Measurements from ENCODE around the gene ESYT2.
A peak's percentile ranks its signal among the peaks of the same experiment; 100 is the strongest.

ESYT2 gene

DNA sequence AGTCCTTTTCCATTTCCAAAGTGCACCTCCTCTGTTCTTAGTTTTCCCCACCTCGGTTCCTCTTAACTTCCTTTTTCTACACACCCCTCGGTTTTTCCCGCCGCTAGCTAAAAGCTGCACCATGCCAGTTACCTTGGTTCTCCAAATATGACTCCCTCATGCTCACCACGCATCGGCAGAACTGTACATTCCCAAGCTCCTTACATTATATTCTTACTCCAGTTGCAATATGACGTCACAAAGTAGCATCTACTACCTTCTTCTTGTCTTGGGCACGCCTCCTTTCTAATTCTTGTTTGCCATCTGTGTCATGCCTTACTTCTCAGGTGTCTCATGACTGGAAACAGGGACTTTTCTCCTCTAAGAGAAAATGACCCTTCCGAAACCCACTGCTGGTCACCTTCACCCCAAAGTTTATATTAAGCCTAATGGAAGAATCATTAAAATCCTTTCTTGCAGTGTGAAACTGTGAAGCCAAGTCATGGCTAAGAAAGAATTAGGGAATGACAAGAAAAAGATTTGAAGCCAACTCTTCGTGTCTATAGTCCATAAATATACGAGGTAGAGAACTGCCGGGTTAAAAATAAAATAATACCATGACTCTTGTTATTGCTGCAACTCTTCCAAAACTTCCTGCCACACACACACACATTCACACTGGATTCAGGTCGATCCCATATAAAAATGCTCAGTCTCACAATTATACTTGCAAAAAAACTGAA is 1.7 kb downstream of the ESYT2 start:
- no peaks in the 10 kb centered on the region for H3K9me3 ChIP-seq (ENCODE audit: control extremely low read depth in 1 of 5, control insufficient read depth in 4 of 5, insufficient read depth in 2 of 5, low read depth in 1 of 5, low read length in 4 of 5)
- ChIA-PET POLR2A (no interaction called here), CTCF (interaction anchor here (0.6 to 2.1 kb wide), 7 partner anchors 9 to 1876 kb away, joined by 3 to 8 read pairs (median 3); no protein-coding TSS in a partner anchor)
- DNase-seq = peak; percentile 36 to 62 (median 56)
- peak overlapping the region; percentile 85 to 93 for H3K27ac ChIP-seq (ENCODE audit: insufficient read depth in 1 of 2, low read depth in 1 of 2, low read length in 2 of 2, poor library complexity in 1 of 2, severe bottlenecking in 2 of 2)
- peaks cover 0 to 7% (median 0%) of the 10 kb centered on the region in 4 experiments for H3K36me3 ChIP-seq (ENCODE audit: control insufficient read depth in 4 of 4, insufficient read depth in 4 of 4, low read length in 3 of 4)
- WGBS (ENCODE audit: insufficient coverage) = 5% methylated on average over 9 of the region's 13 CpGs
- H3K4me3 ChIP-seq (ENCODE audit: control insufficient read depth in 1 of 7, extremely low read depth in 1 of 7, insufficient read depth in 4 of 7, low read depth in 2 of 7, low read length in 6 of 7) = peak overlapping the region in 6 of 7 experiments; percentile 84 to 92 (median 90)
- H3K4me1 ChIP-seq (ENCODE audit: control extremely low read depth in 1 of 4, control insufficient read depth in 4 of 4, insufficient read depth in 4 of 4, low read length in 3 of 4) = peaks cover 23 to 63% (median 55%) of the 10 kb centered on the region in 4 experiments
- H3K27me3 ChIP-seq (replicated peaks in 2 of 5; ENCODE audit: control insufficient read depth in 4 of 5, insufficient read depth in 5 of 5, low read length in 4 of 5) = no peaks in the 10 kb centered on the region

DNA sequence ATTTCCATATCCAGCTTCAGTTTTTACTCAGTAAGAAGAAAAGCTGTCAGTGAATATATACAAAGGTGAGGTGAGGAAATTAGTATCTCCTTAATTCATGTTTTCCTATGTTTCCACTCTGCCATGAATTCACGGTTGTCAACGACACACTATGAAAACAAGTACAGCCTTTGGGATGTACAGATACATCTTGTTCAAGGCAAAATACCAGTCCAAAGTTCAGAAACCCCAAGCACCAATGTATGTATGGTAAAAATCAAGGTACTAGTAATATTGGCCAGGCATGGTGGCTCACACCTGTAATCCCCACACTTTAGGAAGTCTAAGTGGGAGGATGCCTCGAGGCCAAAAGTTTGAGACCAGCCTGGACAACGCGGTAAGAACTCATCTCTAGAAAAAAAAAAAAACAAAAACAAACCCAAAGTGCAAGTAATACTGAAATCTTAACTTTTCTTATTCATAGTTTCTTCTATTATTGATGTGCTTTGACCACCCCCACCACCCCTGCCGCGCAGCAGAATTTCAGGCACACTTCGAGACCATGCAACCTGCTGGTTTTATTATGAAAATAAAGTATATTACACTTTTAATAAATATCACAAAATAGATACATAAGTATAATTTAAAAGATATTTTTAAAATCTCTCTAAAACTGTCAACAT is 3.5 kb downstream of the ESYT2 start:
- Histone ChIP-seq H3K27me3 (replicated peaks in 2 of 5; ENCODE audit: control insufficient read depth in 4 of 5, insufficient read depth in 5 of 5, low read length in 4 of 5) (no peaks in the 10 kb centered on the region), H3K27ac (ENCODE audit: insufficient read depth in 1 of 2, low read depth in 1 of 2, low read length in 2 of 2, poor library complexity in 1 of 2, severe bottlenecking in 2 of 2) (peak overlapping the region in 1 of 2 experiments; percentile 99), H3K4me3 (ENCODE audit: control insufficient read depth in 1 of 7, extremely low read depth in 1 of 7, insufficient read depth in 4 of 7, low read depth in 2 of 7, low read length in 6 of 7) (peak overlapping the region in 1 of 7 experiments; percentile 26), H3K9me3 (ENCODE audit: control extremely low read depth in 1 of 5, control insufficient read depth in 4 of 5, insufficient read depth in 2 of 5, low read depth in 1 of 5, low read length in 4 of 5) (no peaks in the 10 kb centered on the region), H3K36me3 (ENCODE audit: control insufficient read depth in 4 of 4, insufficient read depth in 4 of 4, low read length in 3 of 4) (peaks cover 0 to 7% (median 0%) of the 10 kb centered on the region in 4 experiments), H3K4me1 (ENCODE audit: control extremely low read depth in 1 of 4, control insufficient read depth in 4 of 4, insufficient read depth in 4 of 4, low read length in 3 of 4) (peaks cover 40 to 74% (median 68%) of the 10 kb centered on the region in 4 experiments)
- DNase-seq = no peak
- 80% methylated on average over 1 of the region's 8 CpGs for WGBS (ENCODE audit: insufficient coverage)
- ChIA-PET CTCF (interaction anchor here (1.1 to 2.4 kb wide), 4 partner anchors 10 to 47 kb away, joined by 3 to 12 read pairs (median 3); no protein-coding TSS in a partner anchor), POLR2A (interaction anchor here (0.6 kb wide), 1 partner anchor 24 kb away, joined by 4 read pairs; no protein-coding TSS in a partner anchor)

DNA sequence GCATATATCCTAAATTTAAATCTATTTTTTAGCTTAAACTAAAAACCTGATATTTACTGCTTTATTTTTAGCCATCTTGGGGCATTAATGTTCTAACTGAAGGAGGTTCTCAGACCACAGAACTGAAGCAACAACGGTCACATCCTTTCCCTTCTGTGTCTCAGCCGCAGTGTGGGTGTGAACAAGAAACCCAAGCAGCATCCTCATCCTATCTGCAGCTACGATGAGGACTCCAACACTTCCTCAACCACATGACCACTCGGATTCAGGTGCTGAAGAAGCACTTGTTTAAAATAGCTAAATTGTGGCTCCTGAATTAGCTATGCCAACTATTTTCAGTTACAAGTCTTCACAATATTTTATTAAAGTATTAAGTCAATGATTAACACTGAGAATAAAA is 5.3 kb downstream of the ESYT2 start:
- H3K27ac ChIP-seq (ENCODE audit: insufficient read depth in 1 of 2, low read depth in 1 of 2, low read length in 2 of 2, poor library complexity in 1 of 2, severe bottlenecking in 2 of 2) = peak overlapping the region; percentile 77 to 99
- peaks cover 44 to 81% (median 73%) of the 10 kb centered on the region in 4 experiments for H3K4me1 ChIP-seq (ENCODE audit: control extremely low read depth in 1 of 4, control insufficient read depth in 4 of 4, insufficient read depth in 4 of 4, low read length in 3 of 4)
- WGBS (ENCODE audit: insufficient coverage) = 0% methylated on average over 1 of the region's 4 CpGs

DNA sequence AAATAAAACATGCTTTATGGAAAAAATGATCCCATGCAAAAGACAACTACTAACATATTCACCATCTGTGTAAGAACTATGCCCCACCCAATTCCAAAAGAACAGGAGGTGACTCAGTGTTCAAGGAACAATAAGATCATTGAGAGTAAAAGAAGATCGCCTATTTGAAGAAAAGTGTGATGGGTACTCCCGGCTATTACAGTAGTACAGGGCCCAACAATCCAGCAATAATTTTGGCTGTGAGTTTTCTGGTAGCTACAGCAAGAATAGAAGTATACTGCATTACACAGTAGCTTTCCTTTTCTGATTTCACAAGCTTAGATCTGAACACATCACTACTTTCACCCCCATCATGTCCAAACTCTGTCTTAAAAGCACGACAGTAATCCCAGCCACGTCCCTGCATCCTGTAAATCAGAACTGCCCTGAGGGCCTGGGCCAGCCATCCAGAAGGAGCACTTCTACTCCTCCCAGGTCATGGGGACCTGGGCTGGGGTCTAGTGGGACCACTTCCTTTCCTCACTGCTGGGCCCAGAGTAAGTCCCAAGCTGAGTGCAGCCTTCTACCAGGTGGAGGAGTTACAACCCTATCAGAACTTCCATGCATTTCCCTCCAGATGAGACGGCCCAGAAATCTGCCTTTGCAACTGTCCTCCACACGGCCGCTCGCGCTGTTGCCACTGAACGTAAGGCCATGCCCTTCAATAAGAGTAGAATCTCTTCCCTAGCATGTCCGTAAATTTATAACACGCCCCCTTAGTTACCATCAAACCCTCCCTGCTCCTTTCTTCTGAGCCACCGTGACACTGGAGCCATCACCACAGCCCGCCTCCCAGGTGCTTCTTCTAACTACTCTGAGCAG is 7.9 kb downstream of the ESYT2 start:
- ChIA-PET CTCF (interaction anchor here (1.0 to 1.2 kb wide), 3 partner anchors 12 to 63 kb away, joined by 3 read pairs; no protein-coding TSS in a partner anchor), POLR2A (no interaction called here)
- Histone ChIP-seq H3K4me3 (ENCODE audit: control insufficient read depth in 1 of 7, extremely low read depth in 1 of 7, insufficient read depth in 4 of 7, low read depth in 2 of 7, low read length in 6 of 7) (peak overlapping the region in 3 of 7 experiments; percentile 46 to 58 (median 56)), H3K9me3 (ENCODE audit: control extremely low read depth in 1 of 5, control insufficient read depth in 4 of 5, insufficient read depth in 2 of 5, low read depth in 1 of 5, low read length in 4 of 5) (no peaks in the 10 kb centered on the region), H3K36me3 (ENCODE audit: control insufficient read depth in 4 of 4, insufficient read depth in 4 of 4, low read length in 3 of 4) (peaks cover 0 to 5% (median 0%) of the 10 kb centered on the region in 4 experiments), H3K27ac (ENCODE audit: insufficient read depth in 1 of 2, low read depth in 1 of 2, low read length in 2 of 2, poor library complexity in 1 of 2, severe bottlenecking in 2 of 2) (peak overlapping the region; percentile 59 to 99), H3K27me3 (replicated peaks in 2 of 5; ENCODE audit: control insufficient read depth in 4 of 5, insufficient read depth in 5 of 5, low read length in 4 of 5) (no peaks in the 10 kb centered on the region), H3K4me1 (ENCODE audit: control extremely low read depth in 1 of 4, control insufficient read depth in 4 of 4, insufficient read depth in 4 of 4, low read length in 3 of 4) (peaks cover 47 to 96% (median 87%) of the 10 kb centered on the region in 4 experiments)
- peak in 1 of 3 donors; percentile 42 for DNase-seq
- WGBS (ENCODE audit: insufficient coverage) = 62% methylated on average over 10 of the region's 14 CpGs

More for the DNA sequence above, 5.3 kb downstream of the ESYT2 start:
- CTCF ChIA-PET = interaction anchor here (0.8 to 2.4 kb wide), 6 partner anchors 9 to 39 kb away, joined by 3 to 12 read pairs (median 3); no protein-coding TSS in a partner anchor
- POLR2A ChIA-PET = interaction anchor here (0.9 to 1.0 kb wide), 3 partner anchors 13 to 18 kb away, joined by 3 read pairs; no protein-coding TSS in a partner anchor
- Histone ChIP-seq H3K9me3 (ENCODE audit: control extremely low read depth in 1 of 5, control insufficient read depth in 4 of 5, insufficient read depth in 2 of 5, low read depth in 1 of 5, low read length in 4 of 5) (no peaks in the 10 kb centered on the region), H3K27me3 (replicated peaks in 2 of 5; ENCODE audit: control insufficient read depth in 4 of 5, insufficient read depth in 5 of 5, low read length in 4 of 5) (no peaks in the 10 kb centered on the region), H3K4me3 (ENCODE audit: control insufficient read depth in 1 of 7, extremely low read depth in 1 of 7, insufficient read depth in 4 of 7, low read depth in 2 of 7, low read length in 6 of 7) (peak overlapping the region in 6 of 7 experiments; percentile 3 to 48 (median 16)), H3K36me3 (ENCODE audit: control insufficient read depth in 4 of 4, insufficient read depth in 4 of 4, low read length in 3 of 4) (peaks cover 0 to 7% (median 0%) of the 10 kb centered on the region in 4 experiments)
- DNase-seq = peak; percentile 74 to 97 (median 95)

DNA sequence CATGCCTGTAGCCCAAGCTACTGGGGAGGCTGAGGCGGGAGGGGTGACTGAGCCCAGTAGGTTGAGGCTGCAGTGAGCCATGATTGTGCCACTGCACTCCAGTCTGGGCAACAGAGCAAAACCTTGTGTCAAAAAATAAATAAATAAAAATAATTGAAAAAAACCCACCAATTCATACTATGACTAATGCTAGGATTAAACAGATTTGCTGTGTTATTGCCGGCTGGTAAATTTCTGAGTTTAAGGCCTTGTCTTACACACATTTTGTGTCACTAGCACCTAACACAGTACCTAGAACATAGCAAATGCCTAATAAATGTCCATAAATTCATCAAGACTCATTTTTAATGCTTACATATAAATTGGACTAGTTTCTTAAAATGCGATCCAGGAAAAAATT is 8.7 kb downstream of the ESYT2 start:
- CTCF ChIA-PET = interaction anchor here (1.2 kb wide), 2 partner anchors 11 to 64 kb away, joined by 3 read pairs; no protein-coding TSS in a partner anchor
- WGBS (ENCODE audit: insufficient coverage) = no CpG with 5 or more reads among the region's 3 CpGs
- no peak for DNase-seq
- POLR2A ChIA-PET = no interaction called here
- no peaks in the 10 kb centered on the region for H3K9me3 ChIP-seq (ENCODE audit: control extremely low read depth in 1 of 5, control insufficient read depth in 4 of 5, insufficient read depth in 2 of 5, low read depth in 1 of 5, low read length in 4 of 5)
- H3K27me3 ChIP-seq (replicated peaks in 2 of 5; ENCODE audit: control insufficient read depth in 4 of 5, insufficient read depth in 5 of 5, low read length in 4 of 5) = no peaks in the 10 kb centered on the region
- no peak overlapping the region for H3K4me3 ChIP-seq (ENCODE audit: control insufficient read depth in 1 of 7, extremely low read depth in 1 of 7, insufficient read depth in 4 of 7, low read depth in 2 of 7, low read length in 6 of 7)
- peaks cover 41 to 97% (median 88%) of the 10 kb centered on the region in 4 experiments for H3K4me1 ChIP-seq (ENCODE audit: control extremely low read depth in 1 of 4, control insufficient read depth in 4 of 4, insufficient read depth in 4 of 4, low read length in 3 of 4)
- peaks cover 0 to 4% (median 1%) of the 10 kb centered on the region in 4 experiments for H3K36me3 ChIP-seq (ENCODE audit: control insufficient read depth in 4 of 4, insufficient read depth in 4 of 4, low read length in 3 of 4)
- peak overlapping the region; percentile 59 to 99 for H3K27ac ChIP-seq (ENCODE audit: insufficient read depth in 1 of 2, low read depth in 1 of 2, low read length in 2 of 2, poor library complexity in 1 of 2, severe bottlenecking in 2 of 2)

DNA sequence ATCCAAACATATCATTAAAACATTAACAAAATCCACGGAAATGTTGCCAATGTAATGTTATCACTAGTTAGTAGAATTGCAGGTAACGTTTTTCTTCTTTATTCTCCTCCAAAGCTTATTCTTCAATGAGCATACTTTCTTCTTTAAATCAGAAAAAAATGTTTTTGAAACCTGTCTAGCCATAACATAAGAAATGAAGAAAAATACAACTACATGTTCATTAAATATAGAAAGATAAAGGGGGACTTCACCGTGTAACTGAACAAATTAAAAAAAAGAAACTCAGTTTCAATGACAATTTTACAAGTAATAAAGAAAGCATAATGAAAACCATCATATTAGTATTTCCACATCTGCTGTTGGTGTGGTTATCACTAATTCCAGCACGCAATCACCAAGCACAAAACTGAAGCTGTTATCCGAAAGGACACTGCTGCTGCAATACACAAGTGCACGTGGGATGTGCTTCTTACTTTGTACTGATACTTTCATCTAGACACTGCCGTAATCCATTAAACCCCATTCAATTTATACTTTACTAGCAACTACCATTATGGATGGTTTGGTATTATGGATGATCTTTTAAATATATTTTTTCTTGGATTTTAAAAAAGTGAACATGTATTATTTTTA is 9.6 kb downstream of the ESYT2 start:
- Histone ChIP-seq H3K4me3 (ENCODE audit: control insufficient read depth in 1 of 7, extremely low read depth in 1 of 7, insufficient read depth in 4 of 7, low read depth in 2 of 7, low read length in 6 of 7) (no peak overlapping the region), H3K9me3 (ENCODE audit: control extremely low read depth in 1 of 5, control insufficient read depth in 4 of 5, insufficient read depth in 2 of 5, low read depth in 1 of 5, low read length in 4 of 5) (no peaks in the 10 kb centered on the region), H3K4me1 (ENCODE audit: control extremely low read depth in 1 of 4, control insufficient read depth in 4 of 4, insufficient read depth in 4 of 4, low read length in 3 of 4) (peaks cover 35 to 97% (median 86%) of the 10 kb centered on the region in 4 experiments), H3K36me3 (ENCODE audit: control insufficient read depth in 4 of 4, insufficient read depth in 4 of 4, low read length in 3 of 4) (peaks cover 0 to 12% (median 5%) of the 10 kb centered on the region in 4 experiments), H3K27me3 (replicated peaks in 2 of 5; ENCODE audit: control insufficient read depth in 4 of 5, insufficient read depth in 5 of 5, low read length in 4 of 5) (no peaks in the 10 kb centered on the region), H3K27ac (ENCODE audit: insufficient read depth in 1 of 2, low read depth in 1 of 2, low read length in 2 of 2, poor library complexity in 1 of 2, severe bottlenecking in 2 of 2) (peak overlapping the region; percentile 98 to 99)
- POLR2A ChIA-PET = interaction anchor here (1.3 kb wide), 2 partner anchors 9 to 36 kb away, joined by 3 to 4 read pairs; partner anchors contain the start of gene ESYT2
- WGBS (ENCODE audit: insufficient coverage) = no CpG with 5 or more reads among the region's 7 CpGs
- CTCF ChIA-PET = interaction anchor here (1.0 to 2.7 kb wide), 4 partner anchors 8 to 36 kb away, joined by 5 to 8 read pairs (median 8); no protein-coding TSS in a partner anchor
- DNase-seq = peak in 1 of 3 donors; percentile 51
